HL-60 (cell line): ENCODE measurements around the gene AXIN1.

Source experiments
- GABPA ChIP-seq: IDR thresholded peaks from 2 replicates; pipeline ENCODE4 v1.6.1; 2012; ENCODE audit warnings: low read depth
- TF ChIP-seq, protein P1 (sequence below): IDR thresholded peaks from one replicate; pipeline ENCODE4 v1.5.1; 2011; ENCODE audit warnings: low read length, control low read depth, inconsistent platforms; ENCODE audit not compliant: insufficient read depth
- TF ChIP-seq, protein P2 (sequence below): IDR thresholded peaks from 2 replicates; pipeline ENCODE4 v1.6.1; 2012; ENCODE audit warnings: low read depth; ENCODE audit not compliant: insufficient replicate concordance

DNA sequence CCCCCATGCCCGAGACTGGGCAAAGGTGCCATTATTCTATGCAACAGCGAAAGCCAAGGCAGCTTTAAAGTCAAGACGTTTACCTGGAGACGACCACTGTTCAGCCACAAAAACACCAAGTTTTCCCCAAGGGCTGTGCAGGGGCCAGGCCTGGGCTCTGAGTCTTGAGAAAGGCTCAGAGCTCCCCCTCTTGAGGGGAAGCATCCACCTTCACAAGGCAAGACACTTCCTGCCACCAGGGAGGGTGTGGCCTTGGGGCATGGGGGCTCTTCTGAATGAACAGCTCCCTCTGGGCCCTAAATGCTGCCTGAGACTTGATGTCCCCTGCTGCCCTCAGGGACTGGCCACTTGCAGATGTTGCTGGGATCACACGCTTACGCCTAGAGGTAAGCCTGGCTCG lies 43.0 kb downstream of the AXIN1 start:
- TF ChIP-seq, protein P1, sequence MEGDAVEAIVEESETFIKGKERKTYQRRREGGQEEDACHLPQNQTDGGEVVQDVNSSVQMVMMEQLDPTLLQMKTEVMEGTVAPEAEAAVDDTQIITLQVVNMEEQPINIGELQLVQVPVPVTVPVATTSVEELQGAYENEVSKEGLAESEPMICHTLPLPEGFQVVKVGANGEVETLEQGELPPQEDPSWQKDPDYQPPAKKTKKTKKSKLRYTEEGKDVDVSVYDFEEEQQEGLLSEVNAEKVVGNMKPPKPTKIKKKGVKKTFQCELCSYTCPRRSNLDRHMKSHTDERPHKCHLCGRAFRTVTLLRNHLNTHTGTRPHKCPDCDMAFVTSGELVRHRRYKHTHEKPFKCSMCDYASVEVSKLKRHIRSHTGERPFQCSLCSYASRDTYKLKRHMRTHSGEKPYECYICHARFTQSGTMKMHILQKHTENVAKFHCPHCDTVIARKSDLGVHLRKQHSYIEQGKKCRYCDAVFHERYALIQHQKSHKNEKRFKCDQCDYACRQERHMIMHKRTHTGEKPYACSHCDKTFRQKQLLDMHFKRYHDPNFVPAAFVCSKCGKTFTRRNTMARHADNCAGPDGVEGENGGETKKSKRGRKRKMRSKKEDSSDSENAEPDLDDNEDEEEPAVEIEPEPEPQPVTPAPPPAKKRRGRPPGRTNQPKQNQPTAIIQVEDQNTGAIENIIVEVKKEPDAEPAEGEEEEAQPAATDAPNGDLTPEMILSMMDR = no peak
- TF ChIP-seq GABPA = no peak
- TF ChIP-seq, protein P2, sequence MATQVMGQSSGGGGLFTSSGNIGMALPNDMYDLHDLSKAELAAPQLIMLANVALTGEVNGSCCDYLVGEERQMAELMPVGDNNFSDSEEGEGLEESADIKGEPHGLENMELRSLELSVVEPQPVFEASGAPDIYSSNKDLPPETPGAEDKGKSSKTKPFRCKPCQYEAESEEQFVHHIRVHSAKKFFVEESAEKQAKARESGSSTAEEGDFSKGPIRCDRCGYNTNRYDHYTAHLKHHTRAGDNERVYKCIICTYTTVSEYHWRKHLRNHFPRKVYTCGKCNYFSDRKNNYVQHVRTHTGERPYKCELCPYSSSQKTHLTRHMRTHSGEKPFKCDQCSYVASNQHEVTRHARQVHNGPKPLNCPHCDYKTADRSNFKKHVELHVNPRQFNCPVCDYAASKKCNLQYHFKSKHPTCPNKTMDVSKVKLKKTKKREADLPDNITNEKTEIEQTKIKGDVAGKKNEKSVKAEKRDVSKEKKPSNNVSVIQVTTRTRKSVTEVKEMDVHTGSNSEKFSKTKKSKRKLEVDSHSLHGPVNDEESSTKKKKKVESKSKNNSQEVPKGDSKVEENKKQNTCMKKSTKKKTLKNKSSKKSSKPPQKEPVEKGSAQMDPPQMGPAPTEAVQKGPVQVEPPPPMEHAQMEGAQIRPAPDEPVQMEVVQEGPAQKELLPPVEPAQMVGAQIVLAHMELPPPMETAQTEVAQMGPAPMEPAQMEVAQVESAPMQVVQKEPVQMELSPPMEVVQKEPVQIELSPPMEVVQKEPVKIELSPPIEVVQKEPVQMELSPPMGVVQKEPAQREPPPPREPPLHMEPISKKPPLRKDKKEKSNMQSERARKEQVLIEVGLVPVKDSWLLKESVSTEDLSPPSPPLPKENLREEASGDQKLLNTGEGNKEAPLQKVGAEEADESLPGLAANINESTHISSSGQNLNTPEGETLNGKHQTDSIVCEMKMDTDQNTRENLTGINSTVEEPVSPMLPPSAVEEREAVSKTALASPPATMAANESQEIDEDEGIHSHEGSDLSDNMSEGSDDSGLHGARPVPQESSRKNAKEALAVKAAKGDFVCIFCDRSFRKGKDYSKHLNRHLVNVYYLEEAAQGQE = no peak
